ENCODE results near the gene LINGO1. TPM values are rescaled to one million over a fixed set of nuclear protein-coding genes. Genes with fewer than 3 reads are reported as not detected.

LINGO1 gene
- total RNA-seq, 2 experiments from 2014 or later = not detected

GRCh38 chr15:77612958-77613601 is 19.6 kb downstream of the LINGO1 start:
- Mint-ChIP-seq H3K36me3 (ENCODE audit: low read depth) (no peaks in the 10 kb centered on the region), H3K4me1 (no peaks in the 10 kb centered on the region), H3K4me3 (no peak overlapping the region), H3K27me3 (no peaks in the 10 kb centered on the region), H3K27ac (no peak overlapping the region), H3K9me3 (no peaks in the 10 kb centered on the region)
- DNase-seq = no peak
- POLR2A ChIA-PET = no interaction called here
- CTCF ChIA-PET = no interaction called here

- no peaks in the 10 kb centered on the region for H3K4me1 Mint-ChIP-seq
- CTCF ChIA-PET = no interaction called here
- DNase-seq = no peak
Observed at GRCh38 chr15:77611767-77612166, 20.9 kb downstream of the LINGO1 start.

GRCh38 chr15:77610731-77611130 is 22.0 kb downstream of the LINGO1 start:
- ChIA-PET CTCF (no interaction called here), POLR2A (no interaction called here)
- H3K27me3 Mint-ChIP-seq = no peaks in the 10 kb centered on the region
- H3K4me3 Mint-ChIP-seq = no peak overlapping the region
- no peaks in the 10 kb centered on the region for H3K36me3 Mint-ChIP-seq (ENCODE audit: low read depth)
- no peak for DNase-seq
- H3K9me3 Mint-ChIP-seq = no peaks in the 10 kb centered on the region
- H3K4me1 Mint-ChIP-seq = no peaks in the 10 kb centered on the region
- no peak overlapping the region for H3K27ac Mint-ChIP-seq

More at GRCh38 chr15:77611767-77612166, 20.9 kb downstream of the LINGO1 start:
- Mint-ChIP-seq H3K4me3 (no peak overlapping the region), H3K27ac (no peak overlapping the region), H3K9me3 (no peaks in the 10 kb centered on the region), H3K36me3 (ENCODE audit: low read depth) (no peaks in the 10 kb centered on the region), H3K27me3 (no peaks in the 10 kb centered on the region)
- POLR2A ChIA-PET = no interaction called here

- no peaks in the 10 kb centered on the region for H3K4me1 Mint-ChIP-seq
- no peak overlapping the region for H3K4me3 Mint-ChIP-seq
- H3K36me3 Mint-ChIP-seq (ENCODE audit: low read depth) = no peaks in the 10 kb centered on the region
- ChIA-PET CTCF (interaction anchor here (1.7 kb wide), 1 partner anchor 66 kb away, joined by 3 read pairs; no protein-coding TSS in a partner anchor), POLR2A (no interaction called here)
- no peak overlapping the region for H3K27ac Mint-ChIP-seq
- peaks cover 5% of the 10 kb centered on the region for H3K27me3 Mint-ChIP-seq
- no peaks in the 10 kb centered on the region for H3K9me3 Mint-ChIP-seq
- no peak for DNase-seq
Observed at GRCh38 chr15:77609558-77609957, 23.2 kb downstream of the LINGO1 start.

- POLR2A ChIA-PET = interaction anchor here (0.7 kb wide), 1 partner anchor 120 kb away, joined by 3 read pairs; no protein-coding TSS in a partner anchor
- H3K4me1 Mint-ChIP-seq = no peaks in the 10 kb centered on the region
Observed at GRCh38 chr15:77608774-77609173, 23.9 kb downstream of the LINGO1 start.

GRCh38 chr15:77607894-77608261 is 24.8 kb downstream of the LINGO1 start:
- POLR2A ChIA-PET = no interaction called here

More at GRCh38 chr15:77608774-77609173, 23.9 kb downstream of the LINGO1 start:
- peaks cover 8% of the 10 kb centered on the region for H3K27me3 Mint-ChIP-seq
- H3K4me3 Mint-ChIP-seq = no peak overlapping the region
- H3K9me3 Mint-ChIP-seq = no peaks in the 10 kb centered on the region
- no peak overlapping the region for H3K27ac Mint-ChIP-seq
- CTCF ChIA-PET = interaction anchor here (1.7 kb wide), 1 partner anchor 65 kb away, joined by 3 read pairs; no protein-coding TSS in a partner anchor
- no peak for DNase-seq
- H3K36me3 Mint-ChIP-seq (ENCODE audit: low read depth) = no peaks in the 10 kb centered on the region

GRCh38 chr15:77607111-77607893 is 25.4 kb downstream of the LINGO1 start:
- DNase-seq = no peak
- ChIA-PET CTCF (no interaction called here), POLR2A (no interaction called here)
- H3K36me3 Mint-ChIP-seq (ENCODE audit: low read depth) = no peaks in the 10 kb centered on the region
- H3K27ac Mint-ChIP-seq = no peak overlapping the region
- no peaks in the 10 kb centered on the region for H3K9me3 Mint-ChIP-seq
- no peak overlapping the region for H3K4me3 Mint-ChIP-seq
- peaks cover 8% of the 10 kb centered on the region for H3K27me3 Mint-ChIP-seq
- H3K4me1 Mint-ChIP-seq = no peaks in the 10 kb centered on the region

More at GRCh38 chr15:77607894-77608261, 24.8 kb downstream of the LINGO1 start:
- no peak for DNase-seq
- H3K4me1 Mint-ChIP-seq = no peaks in the 10 kb centered on the region
- H3K9me3 Mint-ChIP-seq = no peaks in the 10 kb centered on the region
- peaks cover 8% of the 10 kb centered on the region for H3K27me3 Mint-ChIP-seq
- H3K4me3 Mint-ChIP-seq = no peak overlapping the region
- CTCF ChIA-PET = interaction anchor here (1.7 kb wide), 1 partner anchor 64 kb away, joined by 3 read pairs; no protein-coding TSS in a partner anchor
- H3K36me3 Mint-ChIP-seq (ENCODE audit: low read depth) = no peaks in the 10 kb centered on the region
- no peak overlapping the region for H3K27ac Mint-ChIP-seq

GRCh38 chr15:77606142-77607034 is 26.3 kb downstream of the LINGO1 start:
- ChIA-PET CTCF (no interaction called here), POLR2A (no interaction called here)
- Mint-ChIP-seq H3K36me3 (ENCODE audit: low read depth) (no peaks in the 10 kb centered on the region), H3K9me3 (no peaks in the 10 kb centered on the region), H3K27ac (no peak overlapping the region), H3K4me1 (no peaks in the 10 kb centered on the region), H3K27me3 (peaks cover 8% of the 10 kb centered on the region), H3K4me3 (no peak overlapping the region)
- no peak for DNase-seq

GRCh38 chr15:77605547-77605946 is 27.2 kb downstream of the LINGO1 start:
- Mint-ChIP-seq H3K4me1 (no peaks in the 10 kb centered on the region), H3K27ac (no peak overlapping the region)

GRCh38 chr15:77604973-77605372 is 27.7 kb downstream of the LINGO1 start:
- H3K36me3 Mint-ChIP-seq (ENCODE audit: low read depth) = no peaks in the 10 kb centered on the region
- H3K9me3 Mint-ChIP-seq = no peaks in the 10 kb centered on the region
- H3K27me3 Mint-ChIP-seq = peaks cover 8% of the 10 kb centered on the region
- CTCF ChIA-PET = no interaction called here
- H3K4me1 Mint-ChIP-seq = no peaks in the 10 kb centered on the region
- no peak for DNase-seq
- POLR2A ChIA-PET = no interaction called here
- no peak overlapping the region for H3K4me3 Mint-ChIP-seq
- no peak overlapping the region for H3K27ac Mint-ChIP-seq

More at GRCh38 chr15:77605547-77605946, 27.2 kb downstream of the LINGO1 start:
- POLR2A ChIA-PET = no interaction called here
- CTCF ChIA-PET = no interaction called here
- Mint-ChIP-seq H3K4me3 (no peak overlapping the region), H3K27me3 (peaks cover 8% of the 10 kb centered on the region), H3K9me3 (no peaks in the 10 kb centered on the region), H3K36me3 (ENCODE audit: low read depth) (no peaks in the 10 kb centered on the region)
- no peak for DNase-seq

- DNase-seq = no peak
- H3K4me3 Mint-ChIP-seq = no peak overlapping the region
Observed at GRCh38 chr15:77603611-77604336, 28.9 kb downstream of the LINGO1 start.

GRCh38 chr15:77602800-77603199 is 29.9 kb downstream of the LINGO1 start:
- no peaks in the 10 kb centered on the region for H3K9me3 Mint-ChIP-seq
- DNase-seq = no peak
- H3K4me1 Mint-ChIP-seq = no peaks in the 10 kb centered on the region
- no peaks in the 10 kb centered on the region for H3K36me3 Mint-ChIP-seq (ENCODE audit: low read depth)
- peaks cover 8% of the 10 kb centered on the region for H3K27me3 Mint-ChIP-seq
- no peak overlapping the region for H3K27ac Mint-ChIP-seq
- ChIA-PET POLR2A (no interaction called here), CTCF (interaction anchor here (0.6 kb wide), 1 partner anchor 117 kb away, joined by 5 read pairs; no protein-coding TSS in a partner anchor)
- no peak overlapping the region for H3K4me3 Mint-ChIP-seq

More at GRCh38 chr15:77603611-77604336, 28.9 kb downstream of the LINGO1 start:
- Mint-ChIP-seq H3K9me3 (no peaks in the 10 kb centered on the region), H3K4me1 (no peaks in the 10 kb centered on the region), H3K27me3 (peaks cover 8% of the 10 kb centered on the region), H3K36me3 (ENCODE audit: low read depth) (no peaks in the 10 kb centered on the region), H3K27ac (no peak overlapping the region)
- POLR2A ChIA-PET = no interaction called here
- CTCF ChIA-PET = no interaction called here
